Neural progenitor cell (in vitro differentiated cells): ENCODE data around the gene PPP2R1A. TPM values are rescaled to one million over a fixed set of nuclear protein-coding genes. Genes with fewer than 3 reads are reported as not detected.

ENCODE experiments used
- DNase-seq: peaks from one replicate; pipeline ENCODE4 v3.0.0-alpha.2; 2016; ENCODE audit warnings: low spot score
- H2AFZ ChIP-seq: fragments of 200-600 bp; sonication (generic); replicated peaks from 2 replicates; pipeline ENCODE4 v1.6.1; 2016; ENCODE audit warnings: antibody characterized with exemption
- H3F3A ChIP-seq: fragments of 200-600 bp; sonication (generic); 2 replicates; pipeline ENCODE4 v1.6.1; 2016; ENCODE audit warnings: antibody characterized with exemption, low read depth
- H3K27ac ChIP-seq: fragments of 200-600 bp; sonication (generic); 2 replicates; pipeline ENCODE4 v1.5.1; 2016; ENCODE audit warnings: mild to moderate bottlenecking
- H3K27me3 ChIP-seq: fragments of 200-600 bp; sonication (generic); 2 replicates; pipeline ENCODE4 v1.6.1; 2016; ENCODE audit warnings: mild to moderate bottlenecking, moderate library complexity
- H3K36me3 ChIP-seq: fragments of 200-600 bp; sonication (generic); 2 replicates; pipeline ENCODE4 v1.5.1; 2016
- H3K4me1 ChIP-seq: fragments of 200-600 bp; sonication (generic); 2 replicates; pipeline ENCODE4 v1.6.1; 2016; ENCODE audit warnings: mixed run types
- H3K4me2 ChIP-seq: fragments of 200-600 bp; sonication (generic); 2 replicates; pipeline ENCODE4 v1.6.1; 2016
- H3K4me3 ChIP-seq: fragments of 200-600 bp; sonication (generic); 2 replicates; pipeline ENCODE4 v1.5.1; 2016
- H3K79me2 ChIP-seq: fragments of 200-600 bp; sonication (generic); 2 replicates; pipeline ENCODE4 v1.6.1; 2016; ENCODE audit warnings: low read depth
- H3K9ac ChIP-seq: fragments of 200-600 bp; sonication (generic); 2 replicates; pipeline ENCODE4 v1.6.1; 2016
- H3K9me3 ChIP-seq: fragments of 200-600 bp; sonication (generic); 2 replicates; pipeline ENCODE4 v1.5.1; 2016; ENCODE audit warnings: low read depth
- H4K20me1 ChIP-seq: fragments of 200-600 bp; sonication (generic); 2 replicates; pipeline ENCODE4 v1.6.1; 2016; ENCODE audit warnings: low read depth
- H3K27ac Mint-ChIP-seq: 3 replicates; pipeline ENCODE4 v1.8.0; 2021; ENCODE audit warnings: mixed read lengths
- H3K27me3 Mint-ChIP-seq: 2 replicates; pipeline ENCODE4 v1.8.0; 2022; ENCODE audit warnings: low read depth, mild to moderate bottlenecking, inconsistent platforms, moderate library complexity, mixed read lengths; ENCODE audit not compliant: insufficient read depth
- H3K36me3 Mint-ChIP-seq: 3 replicates; pipeline ENCODE4 v1.8.0; 2021; ENCODE audit warnings: mixed read lengths
- H3K4me1 Mint-ChIP-seq: 3 replicates; pipeline ENCODE4 v1.8.0; 2021; ENCODE audit warnings: mixed read lengths
- H3K4me3 Mint-ChIP-seq: 3 replicates; pipeline ENCODE4 v1.8.0; 2021; ENCODE audit warnings: mild to moderate bottlenecking, moderate library complexity, mixed read lengths
- H3K9me3 Mint-ChIP-seq: 3 replicates; pipeline ENCODE4 v1.8.0; 2020; ENCODE audit warnings: mixed read lengths
- CTCF ChIP-seq: fragments of 200-600 bp; sonication (generic); IDR thresholded peaks from 2 replicates; pipeline ENCODE4 v1.5.1; 2017; ENCODE audit warnings: antibody characterized with exemption, mild to moderate bottlenecking
- EZH2 ChIP-seq: fragments of 200-600 bp; sonication (generic); IDR thresholded peaks from 2 replicates; pipeline ENCODE4 v1.6.1; 2017; ENCODE audit warnings: antibody characterized with exemption, mild to moderate bottlenecking, moderate library complexity
- EZH2phosphoT487 ChIP-seq: fragments of 200-600 bp; sonication (generic); IDR thresholded peaks from 2 replicates; pipeline ENCODE4 v1.6.1; 2017; ENCODE audit warnings: antibody characterized with exemption
- total RNA-seq: library from RNA; depleted of rRNA; stranded (reverse); fragments of >200 nt; gene quantifications from 2 replicates; pipeline ENCODE4 v1.2.3, GENCODE V29; 2015; ENCODE audit warnings: low replicate concordance

The PPP2R1A gene
- total RNA-seq, 1 donor from 2014 or later = 218 TPM

GRCh38 chr19:52196256-52196967, 6.6 kb downstream of the PPP2R1A start:
- Mint-ChIP-seq H3K27me3 (peaks cover 11% of the 10 kb centered on the region), H3K27ac (no peak overlapping the region), H3K36me3 (peaks cover 63% of the 10 kb centered on the region), H3K4me1 (peaks cover 9% of the 10 kb centered on the region), H3K9me3 (peaks cover 25% of the 10 kb centered on the region), H3K4me3 (no peak overlapping the region)
- H4K20me1 ChIP-seq = peaks cover 92% of the 10 kb centered on the region
- no peak overlapping the region for H3K4me2 ChIP-seq
- peaks cover 5% of the 10 kb centered on the region for H3K36me3 ChIP-seq
- H3K79me2 ChIP-seq = peaks cover 100% of the 10 kb centered on the region
- no peaks in the 10 kb centered on the region for H3K27me3 ChIP-seq
- no peak for DNase-seq
- TF ChIP-seq EZH2phosphoT487 = no peak
- no peak for TF ChIP-seq CTCF
- TF ChIP-seq EZH2 = no peak
- no peak overlapping the region for H2AFZ ChIP-seq
- no peak overlapping the region for H3K27ac ChIP-seq
- no peak overlapping the region for H3K9ac ChIP-seq
- no peaks in the 10 kb centered on the region for H3K9me3 ChIP-seq
- H3K4me1 ChIP-seq = peaks cover 6% of the 10 kb centered on the region
- no peak overlapping the region for H3K4me3 ChIP-seq
- H3F3A ChIP-seq = no peaks in the 10 kb centered on the region

GRCh38 chr19:52197964-52198363, 8.1 kb downstream of the PPP2R1A start:
- no peak overlapping the region for H3K4me2 ChIP-seq
- no peak overlapping the region for H3K4me3 Mint-ChIP-seq
- H3K4me1 ChIP-seq = no peaks in the 10 kb centered on the region
- no peak overlapping the region for H3K27ac ChIP-seq
- peaks cover 16% of the 10 kb centered on the region for H3K9me3 Mint-ChIP-seq
- H3K27me3 Mint-ChIP-seq = peaks cover 7% of the 10 kb centered on the region
- H3K4me3 ChIP-seq = no peak overlapping the region
- H4K20me1 ChIP-seq = peaks cover 90% of the 10 kb centered on the region
- DNase-seq = no peak
- H3F3A ChIP-seq = no peaks in the 10 kb centered on the region
- H3K27me3 ChIP-seq = no peaks in the 10 kb centered on the region
- H3K4me1 Mint-ChIP-seq = peaks cover 2% of the 10 kb centered on the region
- H3K36me3 Mint-ChIP-seq = peaks cover 60% of the 10 kb centered on the region
- H3K36me3 ChIP-seq = peaks cover 5% of the 10 kb centered on the region
- no peak overlapping the region for H3K9ac ChIP-seq
- TF ChIP-seq EZH2phosphoT487 (no peak), CTCF (no peak), EZH2 (no peak)
- no peaks in the 10 kb centered on the region for H3K9me3 ChIP-seq
- no peak overlapping the region for H2AFZ ChIP-seq
- no peak overlapping the region for H3K27ac Mint-ChIP-seq
- H3K79me2 ChIP-seq = peaks cover 97% of the 10 kb centered on the region

- H3K27me3 ChIP-seq = no peaks in the 10 kb centered on the region
- peaks cover 60% of the 10 kb centered on the region for H3K36me3 Mint-ChIP-seq
- H3K36me3 ChIP-seq = no peaks in the 10 kb centered on the region
- H3F3A ChIP-seq = no peaks in the 10 kb centered on the region
- no peak overlapping the region for H3K9ac ChIP-seq
- H3K4me3 Mint-ChIP-seq = no peak overlapping the region
- no peak overlapping the region for H3K4me3 ChIP-seq
- peaks cover 6% of the 10 kb centered on the region for H3K27me3 Mint-ChIP-seq
- no peak overlapping the region for H3K27ac ChIP-seq
- no peak for TF ChIP-seq EZH2phosphoT487
- no peak for TF ChIP-seq EZH2
- no peak for TF ChIP-seq CTCF
- no peak overlapping the region for H2AFZ ChIP-seq
- no peak for DNase-seq
- H3K79me2 ChIP-seq = peaks cover 91% of the 10 kb centered on the region
- no peaks in the 10 kb centered on the region for H3K4me1 Mint-ChIP-seq
- H3K4me2 ChIP-seq = no peak overlapping the region
- H3K9me3 Mint-ChIP-seq = peaks cover 13% of the 10 kb centered on the region
- no peaks in the 10 kb centered on the region for H3K9me3 ChIP-seq
- peaks cover 91% of the 10 kb centered on the region for H4K20me1 ChIP-seq
- H3K4me1 ChIP-seq = no peaks in the 10 kb centered on the region
- no peak overlapping the region for H3K27ac Mint-ChIP-seq
Measured at GRCh38 chr19:52198678-52199077, 8.8 kb downstream of the PPP2R1A start.
